ENCODE measurements around the gene ZFP62.
"Not testable (repeated sequence)": the region's sequence is repeated elsewhere in the genome, so short reads cannot be mapped to it uniquely, and the experiment has no call there.

ZFP62 gene

GRCh38 chr5:180830253-180831138, 30.6 kb downstream of the ZFP62 start:
- peak; percentile 86 to 94 (median 92) for DNase-seq

- no peak for DNase-seq
Observed at GRCh38 chr5:180829726-180830125, 31.4 kb downstream of the ZFP62 start.

GRCh38 chr5:180828756-180829531, 32.1 kb downstream of the ZFP62 start:
- DNase-seq = peak; percentile 49 to 72 (median 62)

- DNase-seq = not testable (repeated sequence)
Observed at GRCh38 chr5:180827374-180827773, 33.7 kb downstream of the ZFP62 start.

- DNase-seq = peak; percentile 66 to 86 (median 71)
Observed at GRCh38 chr5:180825768-180826525, 35.1 kb downstream of the ZFP62 start.

- no peak for DNase-seq
Observed at GRCh38 chr5:180824630-180825476, 36.2 kb downstream of the ZFP62 start.

GRCh38 chr5:180823940-180824629, 37.0 kb downstream of the ZFP62 start:
- DNase-seq = no peak

- no peak for DNase-seq
Observed at GRCh38 chr5:180823346-180823745, 37.7 kb downstream of the ZFP62 start.

- DNase-seq = no peak
Observed at GRCh38 chr5:180821538-180821937, 39.5 kb downstream of the ZFP62 start.

GRCh38 chr5:180820788-180821321, 40.2 kb downstream of the ZFP62 start:
- DNase-seq = peak; percentile 80 to 97 (median 92)

- no peak for DNase-seq
Observed at GRCh38 chr5:180818677-180819341, 42.3 kb downstream of the ZFP62 start.

GRCh38 chr5:180817893-180818674, 43.0 kb downstream of the ZFP62 start:
- peak; percentile 75 to 89 (median 80) for DNase-seq

GRCh38 chr5:180816608-180817534, 44.2 kb downstream of the ZFP62 start:
- peak; percentile 49 to 81 (median 69) for DNase-seq

GRCh38 chr5:180815293-180815917, 45.7 kb downstream of the ZFP62 start:
- peak; percentile 75 to 95 (median 86) for DNase-seq

- DNase-seq = peak in 1 of 4 experiments; percentile 52
Observed at GRCh38 chr5:180813420-180813819, 47.7 kb downstream of the ZFP62 start.

GRCh38 chr5:180811623-180812124, 49.4 kb downstream of the ZFP62 start:
- peak; percentile 42 to 56 (median 54) for DNase-seq

GRCh38 chr5:180810959-180811622, 50.0 kb downstream of the ZFP62 start:
- DNase-seq = peak in 2 of 4 experiments; percentile 32 to 66
